T follicular helper cell (primary cell): ENCODE data around the gene MYO3B.
"Not testable (repeated sequence)": the region's sequence is repeated elsewhere in the genome, so short reads cannot be mapped to it uniquely, and the experiment has no call there.

Experiments used
- DNase-seq: peaks from one replicate; pipeline ENCODE4 v3.0.0-alpha.2; 2020; ENCODE audit warnings: low read depth

The MYO3B gene

GRCh38 chr2:170339750-170340692 is 162.1 kb downstream of the MYO3B start:
- DNase-seq, result no peak

GRCh38 chr2:170340693-170341068 is 162.7 kb downstream of the MYO3B start:
- no peak for DNase-seq

- DNase-seq, result no peak
Observed at GRCh38 chr2:170341684-170342623, 164.0 kb downstream of the MYO3B start.

GRCh38 chr2:170344663-170345346 is 166.9 kb downstream of the MYO3B start:
- DNase-seq, result no peak

GRCh38 chr2:170345607-170346006 is 167.7 kb downstream of the MYO3B start:
- no peak for DNase-seq

- DNase-seq, result not testable (repeated sequence)
Observed at GRCh38 chr2:170349269-170349668, 171.3 kb downstream of the MYO3B start.

- DNase-seq, result no peak
Observed at GRCh38 chr2:170350929-170351826, 173.2 kb downstream of the MYO3B start.

GRCh38 chr2:170353723-170354122 is 175.8 kb downstream of the MYO3B start:
- no peak for DNase-seq

- no peak for DNase-seq
Observed at GRCh38 chr2:170354388-170354787, 176.4 kb downstream of the MYO3B start.

GRCh38 chr2:170354855-170355780 is 177.2 kb downstream of the MYO3B start:
- no peak for DNase-seq

- DNase-seq, result no peak
Observed at GRCh38 chr2:170359466-170359865, 181.5 kb downstream of the MYO3B start.

GRCh38 chr2:170360546-170361089 is 182.7 kb downstream of the MYO3B start:
- no peak for DNase-seq

- peak; percentile 28 for DNase-seq
Observed at GRCh38 chr2:170361090-170361936, 183.4 kb downstream of the MYO3B start.

- DNase-seq, result no peak
Observed at GRCh38 chr2:170362313-170362870, 184.4 kb downstream of the MYO3B start.

- no peak for DNase-seq
Observed at GRCh38 chr2:170362871-170363631, 185.1 kb downstream of the MYO3B start.

GRCh38 chr2:170365003-170365402 is 187.1 kb downstream of the MYO3B start:
- no peak for DNase-seq

- DNase-seq, result no peak
Observed at GRCh38 chr2:170365686-170366085, 187.7 kb downstream of the MYO3B start.
